CD8-positive, alpha-beta memory T cell (primary cell): ENCODE results near the gene MRPS26. TPM values are rescaled to one million over a fixed set of nuclear protein-coding genes. Genes with fewer than 3 reads are reported as not detected.

ENCODE experiments used
- CTCF ChIA-PET: fragments of 350-600 bp; sonication (Branson Sonifier 250); formaldehyde crosslinking; loops from one replicate; lab custom pipeline; 2021; ENCODE audit warnings: antibody characterized with exemption; lab: Charles Lee
- POLR2A ChIA-PET: fragments of 350-600 bp; sonication (Branson Sonifier 250); formaldehyde crosslinking; loops from one replicate; lab custom pipeline; 2021; ENCODE audit warnings: antibody characterized with exemption; lab: Charles Lee
- DNase-seq, 5 donors: peaks; one replicate each; pipeline versions ENCODE4 v3.0.0 to v3.0.0-alpha.2; 2020 to 2022; ENCODE audit warnings: mixed read lengths in 1 of 5
- H3K27ac ChIP-seq: one replicate; pipeline ENCODE4 v1.7.0; 2013; ENCODE audit warnings: low read depth, mild to moderate bottlenecking, low read length, moderate library complexity
- H3K27me3 ChIP-seq: 2 replicates; pipeline ENCODE4 v1.7.0; 2013; ENCODE audit warnings: low read length, mild to moderate bottlenecking; ENCODE audit not compliant: insufficient read depth, poor library complexity, severe bottlenecking
- H3K36me3 ChIP-seq: 2 replicates; pipeline ENCODE4 v1.7.0; 2013; ENCODE audit warnings: mild to moderate bottlenecking, low read length, moderate library complexity; ENCODE audit not compliant: insufficient read depth
- H3K4me1 ChIP-seq: 2 replicates; pipeline ENCODE4 v1.7.0; 2013; ENCODE audit warnings: mild to moderate bottlenecking, low read length, moderate library complexity; ENCODE audit not compliant: insufficient read depth
- H3K4me3 ChIP-seq: 2 replicates; pipeline ENCODE4 v1.7.0; 2013; ENCODE audit warnings: mild to moderate bottlenecking, low read length
- H3K9me3 ChIP-seq: 2 replicates; pipeline ENCODE4 v1.7.0; 2013; ENCODE audit warnings: mild to moderate bottlenecking, low read length
- H3K27ac Mint-ChIP-seq, 8 donors: one replicate each; pipeline ENCODE4 v1.8.0; 2020 to 2021; ENCODE audit warnings: mixed read lengths in 8 of 8, mild to moderate bottlenecking in 6 of 8, inconsistent platforms in 3 of 8, moderate library complexity in 3 of 8
- H3K27me3 Mint-ChIP-seq, 2 donors: one replicate each; pipeline ENCODE4 v1.8.0; 2020 to 2021; ENCODE audit warnings: mixed read lengths in 2 of 2, mild to moderate bottlenecking in 1 of 2, moderate library complexity in 1 of 2
- H3K36me3 Mint-ChIP-seq, 3 donors: one replicate each; pipeline ENCODE4 v1.8.0; 2020 to 2021; ENCODE audit warnings: mixed read lengths in 3 of 3, inconsistent platforms in 1 of 3, mild to moderate bottlenecking in 1 of 3
- H3K4me1 Mint-ChIP-seq, 3 donors: one replicate each; pipeline ENCODE4 v1.8.0; 2020 to 2021; ENCODE audit warnings: mixed read lengths in 3 of 3, inconsistent platforms in 1 of 3, mild to moderate bottlenecking in 1 of 3
- H3K4me3 Mint-ChIP-seq, 7 donors: one replicate each; pipeline ENCODE4 v1.8.0; 2020 to 2021; ENCODE audit warnings: mixed read lengths in 7 of 7, mild to moderate bottlenecking in 6 of 7, moderate library complexity in 4 of 7, inconsistent platforms in 2 of 7
- H3K9me3 Mint-ChIP-seq, 5 donors: one replicate each; pipeline ENCODE4 v1.8.0; 2020 to 2022; ENCODE audit warnings: mixed read lengths in 5 of 5, mild to moderate bottlenecking in 3 of 5, moderate library complexity in 2 of 5, inconsistent platforms in 1 of 5
- polyA plus RNA-seq: library from polyadenylated mRNA; unstranded; fragments of 300-500 nt; fragmentation: Illumina TruSeq; gene quantifications from one replicate; pipeline ENCODE4 v1.2.3, GENCODE V29; 2021
- total RNA-seq, 2 experiments: library from RNA; stranded (reverse); gene quantifications; one replicate each; pipeline ENCODE4 v1.2.3, GENCODE V29; 2021

The MRPS26 gene
- total and polyA plus RNA-seq, 3 experiments from 2014 or later, result 61.9 to 90.8 (median 89.8) TPM

- peak in 1 of 5 donors; percentile 28 for DNase-seq
- Histone ChIP-seq H3K27me3 (peaks cover 22% of the 10 kb centered on the region), H3K9me3 (no peaks in the 10 kb centered on the region), H3K4me1 (peaks cover 5% of the 10 kb centered on the region), H3K36me3 (no peaks in the 10 kb centered on the region), H3K4me3 (no peak overlapping the region), H3K27ac (no peak overlapping the region)
- Mint-ChIP-seq H3K36me3 (no peaks in the 10 kb centered on the region), H3K4me1 (peaks cover 1 to 21% (median 5%) of the 10 kb centered on the region in 3 donors), H3K9me3 (no peaks in the 10 kb centered on the region), H3K27me3 (peaks cover 38 to 59% of the 10 kb centered on the region in 2 donors), H3K27ac (no peak overlapping the region), H3K4me3 (peak overlapping the region in 6 of 7 donors; percentile 20 to 74 (median 58))
- ChIA-PET POLR2A (no interaction called here), CTCF (interaction anchor here (0.6 kb wide), 1 partner anchor 42 kb away, joined by 3 read pairs; no protein-coding TSS in a partner anchor)
Observed at GRCh38 chr20:3082306-3082951, 36.6 kb downstream of the MRPS26 start.

GRCh38 chr20:3082955-3083952, 37.4 kb downstream of the MRPS26 start:
- ChIA-PET POLR2A (no interaction called here), CTCF (interaction anchor here (0.6 to 1.2 kb wide), 3 partner anchors 14 to 43 kb away, joined by 3 to 4 read pairs (median 3); no protein-coding TSS in a partner anchor)
- Mint-ChIP-seq H3K27ac (peak overlapping the region in 1 of 8 donors; percentile 60), H3K36me3 (no peaks in the 10 kb centered on the region), H3K9me3 (no peaks in the 10 kb centered on the region), H3K4me1 (peaks cover 0 to 15% (median 0%) of the 10 kb centered on the region in 3 donors), H3K4me3 (peak overlapping the region in 4 of 7 donors; percentile 52 to 73 (median 63)), H3K27me3 (peaks cover 37 to 55% of the 10 kb centered on the region in 2 donors)
- Histone ChIP-seq H3K27me3 (peaks cover 22% of the 10 kb centered on the region), H3K9me3 (no peaks in the 10 kb centered on the region), H3K4me1 (no peaks in the 10 kb centered on the region), H3K27ac (no peak overlapping the region), H3K36me3 (no peaks in the 10 kb centered on the region), H3K4me3 (no peak overlapping the region)
- DNase-seq, result no peak

GRCh38 chr20:3084283-3084985, 38.6 kb downstream of the MRPS26 start, which contains the start of gene AVP:
Gene AVP, minus strand, starts transcription at chr20:3084724. Its CDS starts 50 bp downstream, at chr20:3084674.
- H3K27ac ChIP-seq, result no peak within 1 kb of the TSS
- H3K27me3 Mint-ChIP-seq, result peaks cover 33 to 56% of the 10 kb centered on the region in 2 donors
- DNase-seq, result no peak
- H3K4me3 Mint-ChIP-seq, result peak within 1 kb of the TSS in 5 of 7 donors; percentile 9 to 73 (median 62)
- CTCF ChIA-PET, result interaction anchor here (0.7 kb wide), 1 partner anchor 15 kb away, joined by 3 read pairs; no protein-coding TSS in a partner anchor
- no peaks in the 10 kb centered on the region for H3K9me3 Mint-ChIP-seq
- H3K4me1 ChIP-seq, result no peaks in the 10 kb centered on the region
- H3K36me3 Mint-ChIP-seq, result no peaks in the 10 kb centered on the region
- H3K27me3 ChIP-seq, result peaks cover 22% of the 10 kb centered on the region
- peak within 1 kb of the TSS in 1 of 8 donors; percentile 71 for H3K27ac Mint-ChIP-seq
- H3K36me3 ChIP-seq, result no peaks in the 10 kb centered on the region
- peaks cover 0 to 15% (median 0%) of the 10 kb centered on the region in 3 donors for H3K4me1 Mint-ChIP-seq
- H3K4me3 ChIP-seq, result no peak within 1 kb of the TSS
- no peaks in the 10 kb centered on the region for H3K9me3 ChIP-seq
- POLR2A ChIA-PET, result no interaction called here

GRCh38 chr20:3084986-3085360, 39.1 kb downstream of the MRPS26 start:
- ChIA-PET POLR2A (no interaction called here), CTCF (interaction anchor here (1.1 kb wide), 1 partner anchor 16 kb away, joined by 3 read pairs; no protein-coding TSS in a partner anchor)
- Histone ChIP-seq H3K36me3 (no peaks in the 10 kb centered on the region), H3K9me3 (no peaks in the 10 kb centered on the region), H3K4me3 (no peak overlapping the region), H3K27me3 (peaks cover 22% of the 10 kb centered on the region), H3K27ac (no peak overlapping the region), H3K4me1 (peaks cover under 1% of the 10 kb centered on the region)
- H3K4me3 Mint-ChIP-seq, result no peak overlapping the region
- no peaks in the 10 kb centered on the region for H3K9me3 Mint-ChIP-seq
- peaks cover 0 to 15% (median 0%) of the 10 kb centered on the region in 3 donors for H3K4me1 Mint-ChIP-seq
- H3K27ac Mint-ChIP-seq, result peak overlapping the region in 1 of 8 donors; percentile 71
- no peak for DNase-seq
- H3K36me3 Mint-ChIP-seq, result no peaks in the 10 kb centered on the region
- peaks cover 38 to 60% of the 10 kb centered on the region in 2 donors for H3K27me3 Mint-ChIP-seq

- Histone ChIP-seq H3K4me3 (no peak overlapping the region), H3K27ac (no peak overlapping the region), H3K9me3 (no peaks in the 10 kb centered on the region), H3K36me3 (no peaks in the 10 kb centered on the region), H3K27me3 (peaks cover 22% of the 10 kb centered on the region), H3K4me1 (peaks cover 7% of the 10 kb centered on the region)
- H3K4me3 Mint-ChIP-seq, result peak overlapping the region in 1 of 7 donors; percentile 9
- peaks cover 41 to 60% of the 10 kb centered on the region in 2 donors for H3K27me3 Mint-ChIP-seq
- no peak for DNase-seq
- H3K36me3 Mint-ChIP-seq, result no peaks in the 10 kb centered on the region
- no peak overlapping the region for H3K27ac Mint-ChIP-seq
- H3K4me1 Mint-ChIP-seq, result peaks cover 0 to 16% (median 0%) of the 10 kb centered on the region in 3 donors
- H3K9me3 Mint-ChIP-seq, result no peaks in the 10 kb centered on the region
- CTCF ChIA-PET, result interaction anchor here (1.1 kb wide), 1 partner anchor 15 kb away, joined by 3 read pairs; no protein-coding TSS in a partner anchor
- POLR2A ChIA-PET, result interaction anchor here (0.6 kb wide), 1 partner anchor 25 kb away, joined by 7 read pairs; no protein-coding TSS in a partner anchor
Observed at GRCh38 chr20:3085571-3086072, 39.8 kb downstream of the MRPS26 start.

- peaks cover 38 to 53% of the 10 kb centered on the region in 2 donors for H3K27me3 Mint-ChIP-seq
- ChIA-PET POLR2A (no interaction called here), CTCF (interaction anchor here (2.0 kb wide), 1 partner anchor 34 kb away, joined by 6 read pairs; no protein-coding TSS in a partner anchor)
- no peaks in the 10 kb centered on the region for H3K36me3 ChIP-seq
- H3K27ac Mint-ChIP-seq, result peak overlapping the region in 1 of 8 donors; percentile 29
- no peak overlapping the region for H3K27ac ChIP-seq
- peaks cover 4 to 22% (median 5%) of the 10 kb centered on the region in 3 donors for H3K4me1 Mint-ChIP-seq
- no peak overlapping the region for H3K4me3 ChIP-seq
- peaks cover 12% of the 10 kb centered on the region for H3K27me3 ChIP-seq
- H3K9me3 Mint-ChIP-seq, result peaks cover 0 to 3% (median 0%) of the 10 kb centered on the region in 5 donors
- DNase-seq, result no peak
- no peaks in the 10 kb centered on the region for H3K9me3 ChIP-seq
- no peak overlapping the region for H3K4me3 Mint-ChIP-seq
- peaks cover 9% of the 10 kb centered on the region for H3K4me1 ChIP-seq
- H3K36me3 Mint-ChIP-seq, result no peaks in the 10 kb centered on the region
Observed at GRCh38 chr20:3088031-3088430, 42.2 kb downstream of the MRPS26 start.

- no peaks in the 10 kb centered on the region for H3K36me3 Mint-ChIP-seq
Observed at GRCh38 chr20:3090565-3090964, 44.7 kb downstream of the MRPS26 start.

More at GRCh38 chr20:3090565-3090964, 44.7 kb downstream of the MRPS26 start:
- Histone ChIP-seq H3K4me3 (no peak overlapping the region), H3K36me3 (no peaks in the 10 kb centered on the region), H3K4me1 (peaks cover 20% of the 10 kb centered on the region), H3K27ac (no peak overlapping the region), H3K9me3 (no peaks in the 10 kb centered on the region), H3K27me3 (no peaks in the 10 kb centered on the region)
- Mint-ChIP-seq H3K4me1 (peaks cover 5 to 23% (median 7%) of the 10 kb centered on the region in 3 donors), H3K27ac (peak overlapping the region in 3 of 8 donors; percentile 34 to 60 (median 40)), H3K9me3 (peaks cover 0 to 3% (median 0%) of the 10 kb centered on the region in 5 donors), H3K27me3 (peaks cover 33 to 37% of the 10 kb centered on the region in 2 donors), H3K4me3 (peak overlapping the region in 1 of 7 donors; percentile 71)
- POLR2A ChIA-PET, result no interaction called here
- CTCF ChIA-PET, result no interaction called here
- peak in 1 of 5 donors; percentile 57 for DNase-seq
